Esophagus squamous epithelium (tissue), 5 donors: ENCODE results near the gene POU3F3. TPM values are rescaled to one million over a fixed set of nuclear protein-coding genes. Genes with fewer than 3 reads are reported as not detected.

Source experiments
- DNase-seq: peaks from one replicate; lab custom pipeline; 2025; lab: John Stamatoyannopoulos, UW
- H3K27ac ChIP-seq, 4 donors: fragments of 200-600 bp; sonication (generic); one replicate each; pipeline ENCODE4 v1.5.1; 2016 to 2019; ENCODE audit warnings: mild to moderate bottlenecking in 1 of 4
- H3K27me3 ChIP-seq, 4 donors: fragments of 200-600 bp; sonication (generic); 1 replicate in 3 of 4; 2 replicates in 1 of 4; pipeline versions ENCODE4 v1.5.1 to v1.6.0; 2017 to 2021; ENCODE audit warnings: antibody characterized with exemption in 1 of 4
- H3K36me3 ChIP-seq, 3 donors: fragments of 200-600 bp; sonication (generic); one replicate each; pipeline ENCODE4 v1.5.1; 2016 to 2019
- H3K4me1 ChIP-seq, 3 donors: fragments of 200-600 bp; sonication (generic); one replicate each; pipeline ENCODE4 v1.5.1; 2017 to 2019
- H3K4me3 ChIP-seq, 4 donors: fragments of 200-600 bp; sonication (generic); 1 replicate in 3 of 4; 2 replicates in 1 of 4; pipeline ENCODE4 v1.5.1; 2016 to 2019; ENCODE audit warnings: mild to moderate bottlenecking in 2 of 4, moderate library complexity in 1 of 4
- H3K9me3 ChIP-seq, 3 donors: fragments of 200-600 bp; sonication (generic); one replicate each; pipeline ENCODE4 v1.5.1; 2016 to 2019
- CTCF ChIP-seq, 6 experiments: fragments of 450-650 bp in 4 of 6; fragments of 200-600 bp in 2 of 6; sonication (generic) in 2 of 6; IDR thresholded peaks; one replicate each; pipeline ENCODE4 v1.5.1; 2016 to 2019; ENCODE audit warnings: antibody characterized with exemption in 6 of 6, mild to moderate bottlenecking in 4 of 6, moderate library complexity in 4 of 6
- POLR2A ChIP-seq, 4 donors: fragments of 450-650 bp; IDR thresholded peaks; one replicate each; pipeline ENCODE4 v1.6.1; 2017; ENCODE audit warnings: antibody characterized with exemption in 4 of 4, mild to moderate bottlenecking in 4 of 4, moderate library complexity in 3 of 4
- WGBS, 2 donors: methylation state at CpG; one replicate each; pipeline ENCODE4 v1.1.5; 2018; 5-methylcytosine and 5-hydroxymethylcytosine counted together
- intact Hi-C: fragments of 100-400 bp; cut with DNase I; formaldehyde crosslinking; loops from one replicate; pipeline ENCODE4 v1.15.0; 2022
- total RNA-seq, 4 donors: library from RNA; depleted of rRNA; stranded (reverse); fragments of >200 nt; gene quantifications; one replicate each; pipeline ENCODE4 v1.1.0, GENCODE V29; 2016
- donor health status: DM: yes; HTN: yes; CAD: no.

Gene POU3F3
- total RNA-seq, 4 donors from 2014 or later, result 0.09 TPM; not detected in 3

DNA sequence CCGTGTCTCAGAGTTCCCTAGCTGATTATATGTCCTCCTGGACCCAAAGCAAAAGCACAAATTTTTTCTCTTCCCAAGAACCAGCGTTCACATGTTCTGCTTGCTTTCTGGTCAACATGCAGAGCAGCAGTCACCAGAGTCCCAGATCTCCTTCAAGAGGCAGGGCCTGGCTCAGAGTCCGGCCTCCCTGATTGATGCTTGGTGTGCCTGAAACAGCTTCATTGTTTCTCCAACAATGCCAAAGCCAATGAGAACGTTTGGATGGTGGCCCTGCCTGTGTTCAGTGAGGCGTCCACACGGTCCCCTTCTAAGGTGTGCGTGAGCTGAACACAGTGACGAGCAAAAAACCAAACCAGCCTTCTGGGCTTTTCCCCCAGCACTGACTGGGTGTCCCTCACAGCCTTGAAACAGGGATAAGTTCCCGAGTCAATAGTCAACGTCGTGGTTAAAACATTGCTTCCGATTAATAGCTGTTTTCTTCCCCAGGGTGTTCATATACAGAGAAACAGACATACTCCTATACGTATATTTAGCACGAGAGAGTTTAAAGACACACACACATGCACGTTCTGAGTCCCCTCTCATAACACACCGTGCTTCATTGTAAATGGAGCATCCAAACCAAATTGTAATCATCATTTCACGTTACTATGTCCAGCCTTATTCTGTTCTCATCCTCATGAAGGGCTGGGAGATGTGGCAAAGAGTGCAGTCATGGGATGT, 19.3 kb upstream of the POU3F3 start:
- no peak overlapping the region for H3K27ac ChIP-seq
- intact Hi-C loops, result no loop called here
- H3K27me3 ChIP-seq, result peaks cover 0 to 28% (median 0%) of the 10 kb centered on the region in 4 donors
- H3K4me3 ChIP-seq, result no peak overlapping the region
- DNase-seq, result no peak
- H3K36me3 ChIP-seq, result no peaks in the 10 kb centered on the region
- whole genome bisulfite sequencing, 2 donors, result 71 to 80% methylated on average over 13 to 16 of the region's 17 CpGs
- no peaks in the 10 kb centered on the region for H3K9me3 ChIP-seq
- TF ChIP-seq POLR2A (IDR thresholded peaks at IDR 0.05) (no peak), CTCF (IDR thresholded peaks at IDR 0.05) (no peak)
- no peaks in the 10 kb centered on the region for H3K4me1 ChIP-seq

DNA sequence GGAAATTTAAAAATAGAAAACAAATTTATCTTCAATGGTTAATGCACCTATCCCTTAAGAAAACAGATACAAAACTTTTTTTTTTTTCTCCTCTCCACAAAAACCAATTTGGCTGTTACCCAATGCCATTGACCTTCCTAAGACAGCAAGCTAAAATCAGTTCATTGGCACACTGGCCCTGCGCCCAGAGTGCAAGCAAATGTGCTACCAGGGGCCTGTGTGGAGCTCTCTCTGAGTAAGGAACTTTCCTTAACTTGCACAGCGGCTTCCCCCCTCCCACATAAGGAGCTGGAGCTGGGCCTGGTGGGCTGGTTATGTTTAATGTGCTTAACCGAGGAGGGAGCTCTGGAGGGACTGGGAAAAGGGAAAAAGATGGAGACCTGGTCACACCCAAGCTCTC, 17.6 kb upstream of the POU3F3 start:
- Histone ChIP-seq H3K4me1 (no peaks in the 10 kb centered on the region), H3K36me3 (no peaks in the 10 kb centered on the region), H3K27me3 (peaks cover 0 to 33% (median 0%) of the 10 kb centered on the region in 4 donors), H3K9me3 (no peaks in the 10 kb centered on the region), H3K27ac (no peak overlapping the region), H3K4me3 (no peak overlapping the region)
- DNase-seq, result no peak
- TF ChIP-seq CTCF (IDR thresholded peaks at IDR 0.05) (no peak), POLR2A (IDR thresholded peaks at IDR 0.05) (no peak)
- intact Hi-C loops, result no loop called here
- WGBS, 2 donors, result 60 to 76% methylated on average over 2 of the region's 3 CpGs

- WGBS, 2 donors, result 89 to 95% methylated on average over 1 of the region's 1 CpG
- H3K4me1 ChIP-seq, result no peaks in the 10 kb centered on the region
Measured at GRCh38 chr2:104836841-104837240, 17.1 kb upstream of the POU3F3 start.

DNA sequence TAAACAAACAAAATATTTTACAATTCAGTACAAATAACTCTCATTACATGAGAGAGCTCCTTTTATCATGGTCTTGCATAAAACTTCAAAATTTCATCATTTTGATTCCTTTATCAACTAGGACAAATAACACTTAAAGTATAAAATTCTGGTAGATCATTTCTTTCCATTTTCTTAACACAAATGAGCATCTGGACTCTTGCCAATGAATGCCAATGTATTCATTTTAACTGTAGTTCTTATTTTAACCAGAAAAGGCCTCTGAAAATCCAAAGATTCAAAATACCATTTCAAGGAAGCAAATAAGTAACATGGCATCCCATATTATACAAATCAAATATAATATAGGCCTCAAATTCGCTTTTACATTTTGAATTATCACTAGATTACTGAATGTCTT, 13.8 kb upstream of the POU3F3 start:
- no peak overlapping the region for H3K27ac ChIP-seq
- TF ChIP-seq POLR2A (IDR thresholded peaks at IDR 0.05), result no peak
- TF ChIP-seq CTCF (IDR thresholded peaks at IDR 0.05), result no peak
- H3K4me1 ChIP-seq, result peaks cover 10 to 28% (median 15%) of the 10 kb centered on the region in 3 donors
- peaks cover 16 to 69% (median 24%) of the 10 kb centered on the region in 4 donors for H3K27me3 ChIP-seq
- no peaks in the 10 kb centered on the region for H3K36me3 ChIP-seq
- H3K9me3 ChIP-seq, result no peaks in the 10 kb centered on the region
- WGBS, 2 donors, result 79% methylated on average over 1 of the region's 1 CpG
- no peak overlapping the region for H3K4me3 ChIP-seq
- intact Hi-C loops, result no loop called here
- DNase-seq, result no peak

More at GRCh38 chr2:104836841-104837240, 17.1 kb upstream of the POU3F3 start:
- DNase-seq, result no peak
- no peak for TF ChIP-seq CTCF (IDR thresholded peaks at IDR 0.05)
- no peak for TF ChIP-seq POLR2A (IDR thresholded peaks at IDR 0.05)
- no peak overlapping the region for H3K4me3 ChIP-seq
- no peaks in the 10 kb centered on the region for H3K36me3 ChIP-seq
- H3K27ac ChIP-seq, result no peak overlapping the region
- no peaks in the 10 kb centered on the region for H3K9me3 ChIP-seq
- intact Hi-C loops, result no loop called here
- H3K27me3 ChIP-seq, result peaks cover 0 to 36% (median 0%) of the 10 kb centered on the region in 4 donors

DNA sequence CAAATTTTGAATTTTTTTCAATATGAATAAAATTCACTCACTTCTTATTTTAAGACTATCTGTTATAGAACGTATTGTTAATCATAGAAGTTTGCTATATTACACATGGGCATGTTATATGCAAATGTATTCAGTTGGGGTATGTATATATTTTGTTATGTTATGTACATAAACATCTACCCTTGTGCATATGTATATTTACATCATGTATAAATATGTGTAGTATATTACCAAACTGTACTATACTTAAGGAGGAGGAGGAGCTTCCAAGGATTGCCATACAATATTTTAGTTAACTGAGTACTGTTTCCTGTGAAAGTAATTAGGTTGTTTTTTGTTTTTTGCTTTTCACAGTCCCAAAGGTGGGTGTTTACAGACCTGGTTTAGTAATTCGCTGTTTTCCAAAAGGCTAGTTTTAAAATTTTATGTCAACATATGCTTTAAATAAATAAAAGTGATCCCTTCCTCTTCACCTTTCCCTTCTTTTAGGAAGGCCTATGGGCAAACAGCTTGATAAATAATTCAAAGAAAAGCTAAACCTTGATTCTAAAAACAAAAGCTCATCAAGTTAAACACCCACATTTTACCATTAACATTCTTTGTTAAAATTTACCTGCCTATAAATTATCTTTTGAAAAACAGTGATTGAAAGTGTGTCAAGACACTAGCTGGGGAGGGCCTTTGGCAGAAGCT, 12.9 kb upstream of the POU3F3 start:
- Histone ChIP-seq H3K9me3 (no peaks in the 10 kb centered on the region), H3K27ac (no peak overlapping the region), H3K27me3 (peaks cover 25 to 74% (median 30%) of the 10 kb centered on the region in 4 donors), H3K36me3 (no peaks in the 10 kb centered on the region), H3K4me3 (no peak overlapping the region), H3K4me1 (peaks cover 10 to 34% (median 15%) of the 10 kb centered on the region in 3 donors)
- intact Hi-C loops, result no loop called here
- DNase-seq, result no peak
- 79 to 86% methylated on average over 2 of the region's 2 CpGs for WGBS, 2 donors
- no peak for TF ChIP-seq CTCF (IDR thresholded peaks at IDR 0.05)
